Loucy (cell line): ENCODE measurements around the gene GCK.

Source experiments
- H2AFZ ChIP-seq: fragments of 200-600 bp; sonication (generic); 2 replicates; pipeline ENCODE4 v1.6.0; 2016; ENCODE audit warnings: antibody characterized with exemption, mild to moderate bottlenecking, low read length, moderate library complexity
- H3F3A ChIP-seq: fragments of 200-600 bp; 2 replicates; pipeline ENCODE4 v1.6.0; 2016; ENCODE audit warnings: antibody characterized with exemption, low read depth, mild to moderate bottlenecking
- H3K27me3 ChIP-seq: fragments of 200-600 bp; sonication (generic); 2 replicates; pipeline ENCODE4 v1.6.1; 2014; ENCODE audit warnings: low read length, mild to moderate bottlenecking; ENCODE audit not compliant: insufficient read depth, poor library complexity, severe bottlenecking
- H3K36me3 ChIP-seq: fragments of 200-600 bp; sonication (generic); 2 replicates; pipeline ENCODE4 v1.6.1; 2016; ENCODE audit warnings: low read length; ENCODE audit not compliant: insufficient read depth
- H3K4me1 ChIP-seq: fragments of 200-600 bp; sonication (generic); 2 replicates; pipeline ENCODE4 v1.5.1; 2014; ENCODE audit warnings: low read length, mild to moderate bottlenecking; ENCODE audit not compliant: insufficient read depth, poor library complexity, severe bottlenecking
- H3K4me2 ChIP-seq: fragments of 200-600 bp; sonication (generic); 2 replicates; pipeline ENCODE4 v1.6.0; 2014; ENCODE audit warnings: antibody characterized with exemption, low read length, low read depth, mild to moderate bottlenecking; ENCODE audit not compliant: poor library complexity, severe bottlenecking
- H3K4me3 ChIP-seq: fragments of 200-600 bp; sonication (generic); 2 replicates; pipeline ENCODE4 v1.5.1; 2014; ENCODE audit warnings: low read length, mild to moderate bottlenecking, mixed read lengths; ENCODE audit not compliant: poor library complexity, severe bottlenecking
- H3K79me2 ChIP-seq: fragments of 200-600 bp; sonication (generic); 2 replicates; pipeline ENCODE4 v1.6.1; 2014; ENCODE audit warnings: low read length; ENCODE audit not compliant: insufficient read depth
- H3K9ac ChIP-seq: fragments of 200-600 bp; sonication (generic); 2 replicates; pipeline ENCODE4 v1.6.0; 2014; ENCODE audit warnings: mild to moderate bottlenecking, low read depth, low read length, moderate library complexity; ENCODE audit not compliant: poor library complexity, severe bottlenecking
- H3K9me2 ChIP-seq: fragments of 200-600 bp; sonication (generic); replicated peaks from 2 replicates; pipeline ENCODE4 v1.6.1; 2016; ENCODE audit warnings: low read depth, low read length, mixed read lengths
- H3K9me3 ChIP-seq: fragments of 200-600 bp; sonication (generic); 2 replicates; pipeline ENCODE4 v1.6.1; 2014; ENCODE audit warnings: mild to moderate bottlenecking, antibody characterized with exemption, low read length, low read depth; ENCODE audit not compliant: insufficient read depth
- H4K20me1 ChIP-seq: fragments of 200-600 bp; sonication (generic); 2 replicates; pipeline ENCODE4 v1.6.0; 2014; ENCODE audit warnings: antibody characterized with exemption, low read length, mild to moderate bottlenecking; ENCODE audit not compliant: insufficient read depth, poor library complexity, severe bottlenecking
- EZH2phosphoT487 ChIP-seq: fragments of 200-600 bp; IDR thresholded peaks from 2 replicates; pipeline ENCODE4 v1.6.1; 2018; ENCODE audit warnings: antibody characterized with exemption, mild to moderate bottlenecking, moderate library complexity, borderline replicate concordance
- TF ChIP-seq, protein P1 (sequence below): fragments of 200-600 bp; sonication (generic); conservative IDR thresholded peaks from 2 replicates; pipeline ENCODE4 v1.5.1; 2014; ENCODE audit warnings: mild to moderate bottlenecking, antibody characterized with exemption, low read length

GCK gene

DNA sequence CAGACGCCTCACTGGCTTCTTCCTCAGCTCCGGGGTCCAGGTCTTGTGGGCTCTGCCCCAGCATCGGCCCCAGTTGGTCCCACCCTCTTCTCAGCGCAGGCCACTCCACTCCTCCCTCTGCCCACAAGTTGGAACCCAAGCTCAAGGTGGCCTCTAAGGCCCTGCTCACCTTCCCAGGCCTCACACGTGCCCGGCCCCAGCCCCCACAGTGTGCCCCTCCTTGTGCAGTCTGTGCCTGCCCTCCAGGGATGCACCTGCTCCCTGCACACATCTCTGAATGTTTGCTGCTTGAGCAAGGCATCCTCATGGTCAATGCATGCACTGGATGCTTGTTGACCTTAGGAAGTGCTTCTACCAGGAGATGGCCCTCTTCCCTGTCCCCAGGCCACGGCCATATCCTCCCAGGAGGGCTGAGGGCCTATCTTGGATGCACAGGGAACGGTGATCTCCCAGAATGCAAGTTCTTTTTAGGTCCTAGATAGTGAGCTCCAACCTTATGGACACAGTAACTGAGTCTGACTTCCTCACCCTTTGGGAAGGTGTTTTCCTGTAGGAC, 92.8 kb downstream of the GCK start:
- no peaks in the 10 kb centered on the region for H3K36me3 ChIP-seq
- H3K4me1 ChIP-seq: peaks cover 70% of the 10 kb centered on the region
- TF ChIP-seq, protein P1, sequence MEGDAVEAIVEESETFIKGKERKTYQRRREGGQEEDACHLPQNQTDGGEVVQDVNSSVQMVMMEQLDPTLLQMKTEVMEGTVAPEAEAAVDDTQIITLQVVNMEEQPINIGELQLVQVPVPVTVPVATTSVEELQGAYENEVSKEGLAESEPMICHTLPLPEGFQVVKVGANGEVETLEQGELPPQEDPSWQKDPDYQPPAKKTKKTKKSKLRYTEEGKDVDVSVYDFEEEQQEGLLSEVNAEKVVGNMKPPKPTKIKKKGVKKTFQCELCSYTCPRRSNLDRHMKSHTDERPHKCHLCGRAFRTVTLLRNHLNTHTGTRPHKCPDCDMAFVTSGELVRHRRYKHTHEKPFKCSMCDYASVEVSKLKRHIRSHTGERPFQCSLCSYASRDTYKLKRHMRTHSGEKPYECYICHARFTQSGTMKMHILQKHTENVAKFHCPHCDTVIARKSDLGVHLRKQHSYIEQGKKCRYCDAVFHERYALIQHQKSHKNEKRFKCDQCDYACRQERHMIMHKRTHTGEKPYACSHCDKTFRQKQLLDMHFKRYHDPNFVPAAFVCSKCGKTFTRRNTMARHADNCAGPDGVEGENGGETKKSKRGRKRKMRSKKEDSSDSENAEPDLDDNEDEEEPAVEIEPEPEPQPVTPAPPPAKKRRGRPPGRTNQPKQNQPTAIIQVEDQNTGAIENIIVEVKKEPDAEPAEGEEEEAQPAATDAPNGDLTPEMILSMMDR: no peak
- no peak overlapping the region for H2AFZ ChIP-seq
- H3K9ac ChIP-seq: peak overlapping the region; percentile 74
- peak overlapping the region; percentile 14 for H3K4me3 ChIP-seq
- no peaks in the 10 kb centered on the region for H4K20me1 ChIP-seq
- H3K9me3 ChIP-seq: no peaks in the 10 kb centered on the region
- H3K4me2 ChIP-seq: peak overlapping the region; percentile 55
- H3K79me2 ChIP-seq: no peaks in the 10 kb centered on the region
- peaks cover 9% of the 10 kb centered on the region for H3F3A ChIP-seq
- no peaks in the 10 kb centered on the region for H3K27me3 ChIP-seq
- H3K9me2 ChIP-seq: no peaks in the 10 kb centered on the region

GRCh38 chr7:44095781-44096180, 93.5 kb downstream of the GCK start:
- Histone ChIP-seq H3K9ac (peak overlapping the region; percentile 74), H3K4me1 (peaks cover 68% of the 10 kb centered on the region), H3F3A (peaks cover 9% of the 10 kb centered on the region), H3K36me3 (no peaks in the 10 kb centered on the region), H3K4me2 (no peak overlapping the region), H2AFZ (no peak overlapping the region), H3K9me3 (no peaks in the 10 kb centered on the region), H3K79me2 (no peaks in the 10 kb centered on the region), H4K20me1 (no peaks in the 10 kb centered on the region), H3K27me3 (no peaks in the 10 kb centered on the region), H3K4me3 (no peak overlapping the region), H3K9me2 (no peaks in the 10 kb centered on the region)
- TF ChIP-seq EZH2phosphoT487: no peak
- TF ChIP-seq, protein P1: no peak

GRCh38 chr7:44094883-44095592, 94.2 kb downstream of the GCK start:
- no peaks in the 10 kb centered on the region for H3K36me3 ChIP-seq
- H2AFZ ChIP-seq: no peak overlapping the region
- no peaks in the 10 kb centered on the region for H3K79me2 ChIP-seq
- H3K9me2 ChIP-seq: no peaks in the 10 kb centered on the region
- TF ChIP-seq, protein P1: no peak
- no peaks in the 10 kb centered on the region for H3K27me3 ChIP-seq
- H3K9me3 ChIP-seq: no peaks in the 10 kb centered on the region
- H3K4me2 ChIP-seq: no peak overlapping the region
- no peak overlapping the region for H3K4me3 ChIP-seq
- no peaks in the 10 kb centered on the region for H4K20me1 ChIP-seq
- H3K9ac ChIP-seq: peak overlapping the region; percentile 74
- H3F3A ChIP-seq: peaks cover 9% of the 10 kb centered on the region
- peaks cover 61% of the 10 kb centered on the region for H3K4me1 ChIP-seq
